ENCODE measurements around the gene IGFBP5. TPM values are rescaled to one million over a fixed set of nuclear protein-coding genes. Genes with fewer than 3 reads are reported as not detected.
A peak's percentile ranks its signal among the peaks of the same experiment; 100 is the strongest.

IGFBP5 gene
- total RNA-seq, 5 donors from 2014 or later (not counting 1 experiment from before 2014, with no cell fraction given) = 3.3 to 6.6 (median 4.1) TPM; not detected in 2

DNA sequence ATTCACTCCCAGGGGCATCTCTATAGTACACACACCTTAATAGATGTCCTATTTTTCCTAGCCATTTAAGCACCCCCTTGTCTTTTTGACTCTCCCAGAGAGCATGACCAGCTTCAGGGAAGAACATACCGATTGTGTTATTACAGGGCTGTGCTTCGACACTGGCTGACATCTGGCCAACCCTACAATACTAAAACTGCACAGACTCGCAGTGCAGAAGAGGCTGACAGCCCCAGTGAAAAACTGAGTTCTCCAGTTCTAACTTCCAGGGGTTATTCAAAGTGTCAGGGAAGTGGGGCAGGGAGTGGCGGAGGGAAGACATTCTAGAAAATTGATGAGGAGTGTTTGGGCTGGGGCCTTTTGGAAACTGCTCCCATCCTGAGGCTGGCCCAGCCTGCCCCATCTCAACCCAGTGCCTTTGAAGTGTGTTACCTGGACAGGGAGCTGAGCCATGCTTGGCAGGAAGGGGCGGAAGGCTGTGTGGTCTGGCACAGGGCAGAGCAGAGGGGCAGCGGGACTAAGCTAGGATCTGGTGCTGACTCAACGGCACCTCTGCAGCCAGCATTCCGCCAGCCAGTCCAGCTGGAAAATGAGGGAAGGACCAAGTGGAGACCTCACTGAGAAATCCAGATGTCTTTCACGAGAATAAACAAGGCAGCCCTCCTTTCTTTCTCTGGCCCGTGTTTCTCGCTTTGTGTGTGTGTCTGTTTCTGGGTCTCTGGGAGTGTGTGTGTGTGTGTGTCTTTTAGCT is 15.4 kb upstream of the IGFBP5 start:
- ChIA-PET POLR2A (no interaction called here), CTCF (no interaction called here)
- Mint-ChIP-seq H3K9me3 (peaks cover 0 to 6% (median 0%) of the 10 kb centered on the region in 3 donors), H3K27me3 (peaks cover 0 to 11% of the 10 kb centered on the region in 2 donors), H3K27ac (no peak overlapping the region), H3K4me3 (no peak overlapping the region), H3K36me3 (no peaks in the 10 kb centered on the region), H3K4me1 (no peaks in the 10 kb centered on the region)
- Histone ChIP-seq H3K9me3 (no peaks in the 10 kb centered on the region), H3K27ac (ENCODE audit: low read length) (no peak overlapping the region), H3K4me3 (ENCODE audit: control insufficient read depth in 1 of 2, extremely low read depth in 1 of 2, low read length in 1 of 2) (no peak overlapping the region), H3K27me3 (replicated peaks in 1 of 2; ENCODE audit: control insufficient read depth in 2 of 2, extremely low read depth in 1 of 2, insufficient read depth in 2 of 2, low read length in 1 of 2) (peaks cover 0 to 5% of the 10 kb centered on the region in 2 experiments), H3K4me1 (ENCODE audit: control insufficient read depth in 1 of 2, extremely low read depth in 1 of 2, insufficient read depth in 2 of 2, low read length in 2 of 2) (no peaks in the 10 kb centered on the region), H3K36me3 (ENCODE audit: control insufficient read depth in 2 of 2, extremely low read depth in 1 of 2, insufficient read depth in 1 of 2, low read length in 1 of 2) (no peaks in the 10 kb centered on the region)
- no peak for DNase-seq
- WGBS (ENCODE audit: insufficient coverage) = 81% methylated on average over 7 of the region's 11 CpGs
- ATAC-seq (replicated peaks in 1 of 4) = peak in 1 of 4 experiments; percentile 6

DNA sequence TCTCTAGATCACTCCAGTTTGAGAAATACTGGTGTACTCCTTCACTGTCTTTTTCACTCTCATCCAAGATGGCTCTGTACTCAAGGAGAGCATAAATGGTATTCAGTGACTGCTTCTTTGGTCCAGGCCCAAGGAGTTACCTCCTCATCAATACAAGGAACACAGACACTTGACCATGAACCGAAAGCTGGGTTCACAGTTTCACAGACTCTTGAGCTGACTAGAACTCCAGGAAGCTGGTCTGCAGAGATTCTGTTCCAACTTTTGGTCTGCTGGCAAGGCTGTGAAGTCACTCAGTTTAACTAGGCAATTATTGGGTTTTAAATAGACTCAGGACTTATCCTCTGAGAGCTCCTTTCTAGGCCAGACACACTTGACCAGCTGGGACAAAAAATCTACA is 7.4 kb upstream of the IGFBP5 start:
- no peaks in the 10 kb centered on the region for H3K9me3 Mint-ChIP-seq
- H3K4me1 Mint-ChIP-seq = no peaks in the 10 kb centered on the region
- H3K27me3 Mint-ChIP-seq = peaks cover 9 to 17% of the 10 kb centered on the region in 2 donors
- ChIA-PET POLR2A (no interaction called here), CTCF (interaction anchor here in 1 of 2 donors (0.7 kb wide), 1 partner anchor 11 kb away, joined by 3 read pairs; no protein-coding TSS in a partner anchor)
- Histone ChIP-seq H3K4me1 (ENCODE audit: control insufficient read depth in 1 of 2, extremely low read depth in 1 of 2, insufficient read depth in 2 of 2, low read length in 2 of 2) (no peaks in the 10 kb centered on the region), H3K36me3 (ENCODE audit: control insufficient read depth in 2 of 2, extremely low read depth in 1 of 2, insufficient read depth in 1 of 2, low read length in 1 of 2) (no peaks in the 10 kb centered on the region), H3K27me3 (replicated peaks in 1 of 2; ENCODE audit: control insufficient read depth in 2 of 2, extremely low read depth in 1 of 2, insufficient read depth in 2 of 2, low read length in 1 of 2) (peaks cover 0 to 7% of the 10 kb centered on the region in 2 experiments), H3K4me3 (ENCODE audit: control insufficient read depth in 1 of 2, extremely low read depth in 1 of 2, low read length in 1 of 2) (no peak overlapping the region), H3K9me3 (no peaks in the 10 kb centered on the region), H3K27ac (ENCODE audit: low read length) (no peak overlapping the region)
- no peak overlapping the region for H3K4me3 Mint-ChIP-seq
- DNase-seq (no peak), ATAC-seq (replicated peaks in 1 of 4) (no peak)
- no peaks in the 10 kb centered on the region for H3K36me3 Mint-ChIP-seq
- H3K27ac Mint-ChIP-seq = no peak overlapping the region
- no CpG with 5 or more reads among the region's 1 CpG for WGBS (ENCODE audit: insufficient coverage)

- no peak for ATAC-seq (replicated peaks in 1 of 4)
- peaks cover 0 to 5% (median 2%) of the 10 kb centered on the region in 3 donors for H3K4me1 Mint-ChIP-seq
- no peaks in the 10 kb centered on the region for H3K9me3 ChIP-seq
- H3K27me3 Mint-ChIP-seq = peaks cover 19 to 27% of the 10 kb centered on the region in 2 donors
- H3K36me3 ChIP-seq (ENCODE audit: control insufficient read depth in 2 of 2, extremely low read depth in 1 of 2, insufficient read depth in 1 of 2, low read length in 1 of 2) = no peaks in the 10 kb centered on the region
- no peak overlapping the region for H3K27ac ChIP-seq (ENCODE audit: low read length)
- H3K27me3 ChIP-seq (replicated peaks in 1 of 2; ENCODE audit: control insufficient read depth in 2 of 2, extremely low read depth in 1 of 2, insufficient read depth in 2 of 2, low read length in 1 of 2) = peaks cover 0 to 9% of the 10 kb centered on the region in 2 experiments
- CTCF ChIA-PET = interaction anchor here in 1 of 2 donors (0.6 kb wide), 1 partner anchor 1351 kb away, joined by 3 read pairs; no protein-coding TSS in a partner anchor
- POLR2A ChIA-PET = interaction anchor here in 1 of 2 donors (0.6 kb wide), 1 partner anchor 525 kb away, joined by 3 read pairs; no protein-coding TSS in a partner anchor
- WGBS (ENCODE audit: insufficient coverage) = no CpG with 5 or more reads among the region's 7 CpGs
- no peak for DNase-seq
- H3K36me3 Mint-ChIP-seq = no peaks in the 10 kb centered on the region
- no peak overlapping the region for H3K4me3 ChIP-seq (ENCODE audit: control insufficient read depth in 1 of 2, extremely low read depth in 1 of 2, low read length in 1 of 2)
- no peaks in the 10 kb centered on the region for H3K9me3 Mint-ChIP-seq
- H3K4me1 ChIP-seq (ENCODE audit: control insufficient read depth in 1 of 2, extremely low read depth in 1 of 2, insufficient read depth in 2 of 2, low read length in 2 of 2) = no peaks in the 10 kb centered on the region
- no peak overlapping the region for H3K27ac Mint-ChIP-seq
- H3K4me3 Mint-ChIP-seq = no peak overlapping the region
Observed at GRCh38 chr2:216701544-216701943, 6.2 kb upstream of the IGFBP5 start.

GRCh38 chr2:216700781-216701180 is 5.4 kb upstream of the IGFBP5 start:
- Histone ChIP-seq H3K4me1 (ENCODE audit: control insufficient read depth in 1 of 2, extremely low read depth in 1 of 2, insufficient read depth in 2 of 2, low read length in 2 of 2) (no peaks in the 10 kb centered on the region), H3K27ac (ENCODE audit: low read length) (no peak overlapping the region), H3K27me3 (replicated peaks in 1 of 2; ENCODE audit: control insufficient read depth in 2 of 2, extremely low read depth in 1 of 2, insufficient read depth in 2 of 2, low read length in 1 of 2) (peaks cover 0 to 15% of the 10 kb centered on the region in 2 experiments), H3K36me3 (ENCODE audit: control insufficient read depth in 2 of 2, extremely low read depth in 1 of 2, insufficient read depth in 1 of 2, low read length in 1 of 2) (no peaks in the 10 kb centered on the region), H3K9me3 (no peaks in the 10 kb centered on the region), H3K4me3 (ENCODE audit: control insufficient read depth in 1 of 2, extremely low read depth in 1 of 2, low read length in 1 of 2) (no peak overlapping the region)
- peaks cover 0 to 13% (median 2%) of the 10 kb centered on the region in 3 donors for H3K4me1 Mint-ChIP-seq
- H3K27ac Mint-ChIP-seq = no peak overlapping the region
- no peak overlapping the region for H3K4me3 Mint-ChIP-seq
- 68% methylated on average over 3 of the region's 5 CpGs for WGBS (ENCODE audit: insufficient coverage)
- ChIA-PET CTCF (interaction anchor here in 1 of 2 donors (0.8 kb wide), 1 partner anchor 1013 kb away, joined by 3 read pairs; no protein-coding TSS in a partner anchor), POLR2A (no interaction called here)
- ATAC-seq (replicated peaks in 1 of 4) = no peak
- no peak for DNase-seq
- H3K36me3 Mint-ChIP-seq = no peaks in the 10 kb centered on the region
- no peaks in the 10 kb centered on the region for H3K9me3 Mint-ChIP-seq
- peaks cover 26 to 34% of the 10 kb centered on the region in 2 donors for H3K27me3 Mint-ChIP-seq

DNA sequence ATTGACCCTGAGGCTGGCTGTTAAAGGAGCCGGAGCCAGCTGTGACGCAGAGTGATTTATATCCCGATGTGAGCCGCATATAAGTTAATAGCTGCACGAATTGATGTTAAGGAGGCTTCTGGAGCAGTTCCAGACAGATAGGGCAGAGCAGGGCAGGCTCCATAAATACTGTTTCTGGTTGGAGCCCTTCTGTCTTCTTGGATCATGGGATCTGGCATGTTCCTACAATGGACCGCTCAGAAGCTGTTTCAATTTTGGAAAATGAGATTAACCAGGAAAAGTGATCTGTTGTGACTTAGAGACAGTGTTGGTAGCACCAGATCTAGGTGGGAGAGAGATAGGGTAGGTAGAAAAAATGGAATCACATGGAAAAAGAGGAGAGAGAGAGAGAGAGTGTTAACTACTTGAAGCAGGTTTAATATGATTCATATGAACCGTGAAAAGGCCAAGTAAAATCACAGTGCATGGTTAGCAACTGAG is 4.8 kb upstream of the IGFBP5 start:
- peaks cover 0 to 4% of the 10 kb centered on the region in 2 experiments for H3K4me1 ChIP-seq (ENCODE audit: control insufficient read depth in 1 of 2, extremely low read depth in 1 of 2, insufficient read depth in 2 of 2, low read length in 2 of 2)
- no peak overlapping the region for H3K4me3 Mint-ChIP-seq
- peaks cover 0 to 13% (median 2%) of the 10 kb centered on the region in 3 donors for H3K4me1 Mint-ChIP-seq
- no peak overlapping the region for H3K27ac ChIP-seq (ENCODE audit: low read length)
- ATAC-seq (replicated peaks in 1 of 4) (no peak), DNase-seq (no peak)
- peaks cover 28 to 38% of the 10 kb centered on the region in 2 donors for H3K27me3 Mint-ChIP-seq
- ChIA-PET POLR2A (interaction anchor here in 1 of 2 donors (0.7 kb wide), 1 partner anchor 1959 kb away, joined by 3 read pairs; no protein-coding TSS in a partner anchor), CTCF (interaction anchor here in 1 of 2 donors (0.8 kb wide), 1 partner anchor 1013 kb away, joined by 3 read pairs; no protein-coding TSS in a partner anchor)
- 86% methylated on average over 6 of the region's 7 CpGs for WGBS (ENCODE audit: insufficient coverage)
- H3K36me3 ChIP-seq (ENCODE audit: control insufficient read depth in 2 of 2, extremely low read depth in 1 of 2, insufficient read depth in 1 of 2, low read length in 1 of 2) = no peaks in the 10 kb centered on the region
- no peaks in the 10 kb centered on the region for H3K36me3 Mint-ChIP-seq
- peaks cover 0 to 22% of the 10 kb centered on the region in 2 experiments for H3K27me3 ChIP-seq (replicated peaks in 1 of 2; ENCODE audit: control insufficient read depth in 2 of 2, extremely low read depth in 1 of 2, insufficient read depth in 2 of 2, low read length in 1 of 2)
- H3K9me3 Mint-ChIP-seq = no peaks in the 10 kb centered on the region
- no peaks in the 10 kb centered on the region for H3K9me3 ChIP-seq
- no peak overlapping the region for H3K4me3 ChIP-seq (ENCODE audit: control insufficient read depth in 1 of 2, extremely low read depth in 1 of 2, low read length in 1 of 2)
- no peak overlapping the region for H3K27ac Mint-ChIP-seq

GRCh38 chr2:216698895-216699294 is 3.5 kb upstream of the IGFBP5 start:
- 45% methylated on average over 2 of the region's 5 CpGs for WGBS (ENCODE audit: insufficient coverage)
- peaks cover 36 to 50% of the 10 kb centered on the region in 2 donors for H3K27me3 Mint-ChIP-seq
- CTCF ChIA-PET = interaction anchor here in 1 of 2 donors (1.0 kb wide), 1 partner anchor 467 kb away, joined by 4 read pairs; no protein-coding TSS in a partner anchor

More at GRCh38 chr2:216698895-216699294, 3.5 kb upstream of the IGFBP5 start:
- H3K9me3 Mint-ChIP-seq = no peaks in the 10 kb centered on the region
- Histone ChIP-seq H3K27ac (ENCODE audit: low read length) (no peak overlapping the region), H3K4me1 (ENCODE audit: control insufficient read depth in 1 of 2, extremely low read depth in 1 of 2, insufficient read depth in 2 of 2, low read length in 2 of 2) (peaks cover 4 to 16% of the 10 kb centered on the region in 2 experiments), H3K4me3 (ENCODE audit: control insufficient read depth in 1 of 2, extremely low read depth in 1 of 2, low read length in 1 of 2) (no peak overlapping the region), H3K27me3 (replicated peaks in 1 of 2; ENCODE audit: control insufficient read depth in 2 of 2, extremely low read depth in 1 of 2, insufficient read depth in 2 of 2, low read length in 1 of 2) (peaks cover 0 to 34% of the 10 kb centered on the region in 2 experiments), H3K9me3 (no peaks in the 10 kb centered on the region), H3K36me3 (ENCODE audit: control insufficient read depth in 2 of 2, extremely low read depth in 1 of 2, insufficient read depth in 1 of 2, low read length in 1 of 2) (no peaks in the 10 kb centered on the region)
- peaks cover 8 to 20% (median 8%) of the 10 kb centered on the region in 3 donors for H3K4me1 Mint-ChIP-seq
- no peak overlapping the region for H3K4me3 Mint-ChIP-seq
- H3K27ac Mint-ChIP-seq = no peak overlapping the region
- DNase-seq (peak in 1 of 35 experiments; percentile 49), ATAC-seq (replicated peaks in 1 of 4) (peak in 3 of 4 experiments; percentile 48 to 64 (median 54))
- H3K36me3 Mint-ChIP-seq = no peaks in the 10 kb centered on the region
- POLR2A ChIA-PET = no interaction called here

Data from T-cell (primary cell).